8988T (cell line): ENCODE measurements around the gene SLC4A4.

Experiments
- DNase-seq: peaks from one replicate; pipeline ENCODE4 v3.0.0; 2011

Gene SLC4A4

GRCh38 chr4:71338846-71339593, at the start of gene SLC4A4:
Gene SLC4A4, plus strand, starts transcription at chr4:71339020.
- DNase-seq, result no peak

GRCh38 chr4:71290074-71290473, 48.7 kb upstream of the SLC4A4 start:
- no peak for DNase-seq

DNA sequence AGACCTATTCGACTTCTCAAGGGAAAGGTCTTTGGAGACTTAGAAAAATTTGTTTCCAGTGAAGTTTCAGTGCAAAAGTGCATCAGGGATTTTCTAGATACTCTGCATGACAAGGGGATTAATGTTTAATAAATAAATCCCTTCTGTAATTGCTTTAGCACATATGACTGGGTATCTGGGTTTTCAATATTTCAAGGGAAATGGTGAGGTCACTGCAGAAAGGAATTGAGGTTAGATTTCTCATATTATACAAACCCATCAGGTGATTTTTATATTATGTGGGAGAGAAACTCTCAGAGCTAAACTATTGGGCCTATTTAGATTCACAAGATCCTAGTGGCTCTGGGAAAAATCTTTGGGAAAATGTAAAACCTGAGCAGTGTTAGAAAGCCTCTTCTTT, 48.3 kb upstream of the SLC4A4 start:
- DNase-seq, result no peak

DNA sequence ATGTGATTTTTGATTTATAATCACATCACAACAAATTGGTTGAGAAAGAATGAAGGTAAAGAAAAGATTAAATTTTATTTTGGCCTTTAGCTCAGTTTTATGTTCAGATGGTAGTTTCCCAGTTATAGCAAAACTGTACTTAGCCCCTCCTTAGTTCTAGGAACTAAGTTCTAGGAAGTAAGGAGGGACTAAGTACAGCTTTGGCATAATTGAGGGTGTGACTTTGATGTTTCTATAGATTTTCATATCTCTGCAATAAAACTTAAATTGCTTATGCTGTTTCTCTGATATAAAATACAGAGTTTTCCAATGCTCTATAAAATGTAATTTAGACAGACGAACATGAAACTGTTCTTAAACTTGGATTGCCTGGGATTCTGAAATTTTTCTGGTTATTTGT, 46.6 kb upstream of the SLC4A4 start:
- no peak for DNase-seq

- no peak for DNase-seq
Observed at GRCh38 chr4:71293705-71294104, 45.1 kb upstream of the SLC4A4 start.

- no peak for DNase-seq
Observed at GRCh38 chr4:71294301-71294700, 44.5 kb upstream of the SLC4A4 start.

DNA sequence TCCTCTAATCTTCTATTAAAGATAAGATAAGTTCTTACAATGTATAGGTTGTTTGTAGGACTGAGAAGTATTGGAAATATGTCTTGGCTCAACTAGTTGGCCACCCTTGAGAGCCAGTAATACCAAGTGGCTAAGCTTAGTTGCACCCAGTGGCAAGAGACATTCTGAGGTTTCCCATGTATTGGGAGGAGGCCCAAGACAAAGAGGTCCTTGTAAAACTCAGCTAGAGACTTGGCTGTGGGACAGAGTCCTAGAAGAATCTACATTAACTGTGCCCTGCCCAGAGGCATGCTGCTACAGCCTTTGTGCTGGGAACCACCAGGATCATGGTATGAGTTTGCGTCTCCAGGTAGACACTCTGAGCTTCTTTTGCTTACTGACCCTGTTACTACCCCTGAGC, 41.9 kb upstream of the SLC4A4 start:
- no peak for DNase-seq

GRCh38 chr4:71300362-71300761, 38.5 kb upstream of the SLC4A4 start:
- DNase-seq, result no peak

DNA sequence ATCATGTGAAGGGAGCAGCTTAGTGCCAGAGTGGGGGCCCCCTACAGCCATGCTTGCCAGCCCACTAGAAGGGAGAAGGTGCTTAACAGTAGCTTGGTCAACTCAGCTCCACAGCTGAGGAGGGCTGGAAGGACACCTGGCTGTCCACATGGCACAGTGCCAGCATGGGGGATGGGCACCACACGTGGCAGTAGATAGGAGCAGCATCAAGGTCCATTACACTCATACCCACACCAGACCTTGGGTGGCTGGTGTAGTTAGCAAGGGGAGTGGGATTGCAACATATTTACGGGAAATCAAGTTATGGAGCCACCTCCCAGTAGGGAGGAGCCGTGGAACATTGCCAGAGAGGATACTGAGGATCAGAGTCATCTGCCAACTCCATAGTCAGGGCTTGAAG, 37.9 kb upstream of the SLC4A4 start:
- DNase-seq, result no peak

GRCh38 chr4:71303287-71303686, 35.5 kb upstream of the SLC4A4 start:
- no peak for DNase-seq

- DNase-seq, result no peak
Observed at GRCh38 chr4:71303850-71304249, 35.0 kb upstream of the SLC4A4 start.

- no peak for DNase-seq
Observed at GRCh38 chr4:71304289-71304850, 34.5 kb upstream of the SLC4A4 start.

GRCh38 chr4:71307729-71308128, 31.1 kb upstream of the SLC4A4 start:
- no peak for DNase-seq

GRCh38 chr4:71322425-71322824, 16.4 kb upstream of the SLC4A4 start:
- no peak for DNase-seq

DNA sequence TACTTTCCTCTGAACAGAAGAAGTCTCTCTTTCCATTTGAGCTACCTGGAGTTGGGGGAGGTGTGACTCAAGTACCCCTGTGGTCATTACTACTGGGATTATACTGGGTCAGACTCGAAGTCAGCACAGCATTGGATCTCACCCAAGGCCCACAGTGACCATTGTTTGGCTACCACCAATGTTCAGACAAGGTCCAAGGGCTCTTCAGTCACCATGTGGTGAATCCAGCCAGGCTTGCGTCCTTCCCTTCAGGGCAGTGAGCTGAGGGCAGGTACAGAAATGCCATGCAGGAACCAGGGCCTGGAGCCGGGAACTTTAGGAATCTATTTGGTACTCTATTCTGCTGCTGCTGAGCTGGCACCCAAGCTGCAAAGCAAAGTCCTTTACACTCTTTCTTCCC, 5.5 kb upstream of the SLC4A4 start:
- no peak for DNase-seq

- no peak for DNase-seq
Observed at GRCh38 chr4:71333960-71334359, 4.9 kb upstream of the SLC4A4 start.

- DNase-seq, result no peak
Observed at GRCh38 chr4:71334465-71334882, 4.3 kb upstream of the SLC4A4 start.

DNA sequence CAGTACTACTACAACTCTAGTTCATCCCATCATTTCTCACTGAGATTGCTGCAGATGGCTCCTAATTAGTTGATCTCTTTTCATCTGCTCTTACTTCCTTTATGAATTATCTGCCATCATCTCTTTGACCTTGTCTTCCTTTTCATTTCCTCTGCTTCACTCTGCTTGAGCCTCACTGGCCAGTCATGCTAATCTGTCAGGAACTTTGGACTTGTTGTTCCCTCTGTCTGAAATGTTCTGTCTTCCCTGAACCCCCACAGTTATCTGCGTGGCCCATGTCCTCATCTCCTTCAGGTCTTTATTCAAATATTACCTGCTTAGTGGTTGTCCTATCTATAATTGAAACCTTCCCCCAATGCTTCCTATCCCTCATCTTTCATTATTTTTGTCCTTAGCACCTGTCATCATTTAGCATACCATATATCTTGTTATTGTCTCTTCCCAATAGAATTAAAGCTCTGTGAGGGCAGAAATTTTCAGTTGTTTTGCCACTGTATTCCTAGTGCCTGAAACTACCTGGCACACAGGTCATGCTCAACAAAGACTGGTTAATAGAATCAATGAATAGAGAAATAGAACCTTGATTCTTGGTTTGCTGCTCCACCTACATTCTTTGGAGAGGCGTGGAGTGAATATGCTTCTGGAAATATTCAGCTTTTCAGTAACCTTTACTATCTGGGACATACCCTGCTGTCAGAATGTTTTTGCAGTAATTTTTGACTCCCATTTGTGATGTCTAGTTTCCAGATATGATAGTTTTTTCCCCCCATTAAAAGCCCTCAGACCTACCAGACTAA, 5.0 kb downstream of the SLC4A4 start:
- DNase-seq, result no peak

DNA sequence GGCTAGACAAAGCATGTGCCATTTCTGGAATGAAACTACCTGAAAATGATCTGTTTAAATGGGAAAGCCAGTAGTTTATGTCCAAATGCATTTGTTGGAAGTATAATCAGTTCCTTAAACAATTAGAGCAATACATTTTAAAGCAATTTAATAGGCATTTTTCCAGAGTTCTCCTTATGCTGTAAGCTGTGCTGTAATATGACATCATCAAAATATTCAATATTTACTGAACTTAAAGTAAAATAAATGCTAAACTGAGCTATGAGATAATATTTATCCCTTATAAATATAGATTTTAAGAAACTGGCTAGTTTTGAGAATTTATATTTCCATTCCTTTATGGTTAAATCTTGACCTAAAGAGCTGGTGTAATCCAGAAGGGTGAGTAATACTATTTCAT, 7.9 kb downstream of the SLC4A4 start:
- DNase-seq, result no peak

DNA sequence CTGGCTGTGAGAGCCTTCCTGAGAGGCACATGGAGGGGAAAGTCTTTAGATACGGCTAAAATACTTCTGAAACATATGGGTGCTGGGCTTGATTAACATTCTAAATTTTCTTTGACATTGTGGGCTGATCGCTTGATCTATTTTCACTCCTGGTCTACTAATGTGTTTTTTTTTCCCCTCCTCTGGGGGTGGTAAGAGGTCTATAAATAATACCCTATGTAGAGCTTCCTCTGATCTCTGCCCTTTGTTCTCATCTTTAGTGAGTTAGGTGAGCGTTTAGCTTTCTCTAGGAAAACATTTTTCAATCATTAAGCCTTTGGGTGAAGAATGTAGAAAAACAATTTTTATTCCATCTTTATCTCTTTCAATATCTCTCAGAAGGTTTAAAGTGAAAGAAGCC, 9.8 kb downstream of the SLC4A4 start:
- no peak for DNase-seq

DNA sequence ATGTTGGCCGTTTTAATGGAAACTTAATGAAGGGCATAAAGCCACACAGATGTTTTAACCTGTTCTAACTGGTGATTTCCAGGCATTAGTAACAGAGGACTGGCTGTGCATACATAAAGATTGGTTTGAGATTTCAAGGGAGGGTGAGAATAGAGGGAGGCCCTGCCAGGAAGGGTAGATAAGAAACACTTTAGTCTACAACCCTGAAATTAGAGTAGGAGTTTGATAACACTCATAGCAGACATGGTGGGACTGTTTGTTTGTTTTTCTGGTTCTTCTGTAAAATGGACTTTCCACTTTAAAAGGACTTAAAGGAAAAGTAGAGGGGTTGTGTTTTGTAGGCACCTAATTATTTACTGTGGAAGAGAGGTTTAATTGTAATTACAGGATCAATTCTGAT, 16.2 kb downstream of the SLC4A4 start:
- no peak for DNase-seq

DNA sequence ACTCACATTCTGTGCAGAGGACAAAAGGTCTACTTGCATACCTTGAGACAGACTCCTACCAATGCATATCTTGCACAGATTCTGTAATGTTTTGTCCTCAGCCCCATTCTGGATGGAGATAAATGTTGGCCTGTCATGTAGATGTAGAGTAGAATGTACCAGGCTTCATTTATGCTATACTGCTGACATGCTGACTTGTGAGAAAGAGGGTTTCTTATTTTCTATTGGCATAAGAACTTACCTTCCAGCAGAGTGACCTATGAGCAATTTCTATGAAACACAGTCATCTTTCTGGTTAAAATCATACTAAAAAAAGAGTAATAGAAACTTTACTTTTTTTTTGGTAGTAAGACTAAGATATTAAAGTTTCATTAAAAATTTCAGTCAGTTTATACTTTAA, 17.2 kb downstream of the SLC4A4 start:
- no peak for DNase-seq

DNA sequence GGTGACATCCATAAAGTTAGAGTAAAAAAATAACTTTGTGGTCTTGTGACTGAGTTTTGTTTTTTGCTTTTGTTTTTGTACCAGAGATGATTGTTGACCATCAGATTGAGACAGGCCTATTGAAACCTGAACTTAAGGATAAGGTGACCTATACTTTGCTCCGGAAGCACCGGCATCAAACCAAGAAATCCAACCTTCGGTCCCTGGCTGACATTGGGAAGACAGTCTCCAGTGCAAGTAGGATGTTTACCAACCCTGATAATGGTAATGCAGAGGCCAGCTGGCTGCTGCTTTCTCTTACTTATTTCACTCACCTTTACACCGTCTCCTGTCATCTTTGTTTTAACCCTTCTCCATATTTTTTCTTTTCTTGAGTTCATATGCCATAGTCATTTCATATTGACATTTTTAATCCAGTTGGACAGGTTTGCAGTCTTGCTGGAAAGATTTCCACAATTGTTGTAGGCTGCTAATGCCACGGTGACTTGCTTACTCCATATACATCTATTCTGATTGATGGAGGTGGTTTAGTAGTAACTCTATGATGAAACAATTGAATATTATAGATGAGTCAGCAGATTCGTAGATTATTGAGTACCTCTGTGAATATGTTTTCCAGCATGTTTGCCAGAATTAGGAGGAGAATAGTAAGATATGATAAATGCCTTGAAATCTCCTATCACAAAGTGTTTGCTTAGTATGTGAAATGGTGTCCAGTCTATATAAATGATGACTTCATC, 18.3 kb downstream of the SLC4A4 start:
- no peak for DNase-seq

- no peak for DNase-seq
Observed at GRCh38 chr4:71360844-71361243, 22.0 kb downstream of the SLC4A4 start.
